NB4 (cell line): ENCODE results near the gene RIIAD1.

ENCODE experiments used
- DNase-seq: peaks from one replicate; pipeline ENCODE4 v3.0.0; 2010; ENCODE audit warnings: low read depth
- H3K4me3 ChIP-seq: one replicate; pipeline ENCODE4 v1.5.1; 2011; ENCODE audit warnings: mild to moderate bottlenecking, low read depth, low read length, moderate library complexity
- CTCF ChIP-seq: IDR thresholded peaks from one replicate; pipeline ENCODE4 v1.5.1; 2012; ENCODE audit warnings: low read depth, low read length
- MAX ChIP-seq: IDR thresholded peaks from 2 replicates; pipeline ENCODE4 v1.6.1; 2011; ENCODE audit warnings: low read depth, low read length
- MYC ChIP-seq: IDR thresholded peaks from 2 replicates; pipeline ENCODE4 v1.6.1; 2011; ENCODE audit warnings: low read depth, low read length
- POLR2A ChIP-seq: IDR thresholded peaks from 2 replicates; pipeline ENCODE4 v1.6.1; 2011; ENCODE audit warnings: mild to moderate bottlenecking; ENCODE audit not compliant: insufficient read length; ENCODE audit errors: extremely low read depth

RIIAD1 gene

GRCh38 chr1:151739590-151740355 is 18.5 kb downstream of the RIIAD1 start:
- DNase-seq = no peak
- no peak overlapping the region for H3K4me3 ChIP-seq
- no peak for TF ChIP-seq MAX
- TF ChIP-seq MYC = no peak
- TF ChIP-seq CTCF = no peak
- no peak for TF ChIP-seq POLR2A

- TF ChIP-seq POLR2A (no peak), MYC (no peak), MAX (no peak), CTCF (no peak)
- no peak for DNase-seq
- no peak overlapping the region for H3K4me3 ChIP-seq
Measured at GRCh38 chr1:151741516-151741915, 20.2 kb downstream of the RIIAD1 start.

- DNase-seq = no peak
- TF ChIP-seq POLR2A (no peak), MYC (no peak), CTCF (no peak), MAX (no peak)
- H3K4me3 ChIP-seq = no peak overlapping the region
Measured at GRCh38 chr1:151756291-151756690, 35.0 kb downstream of the RIIAD1 start.

- TF ChIP-seq MAX = no peak
- no peak for TF ChIP-seq POLR2A
- no peak for TF ChIP-seq CTCF
- no peak for TF ChIP-seq MYC
- no peak for DNase-seq
- no peak overlapping the region for H3K4me3 ChIP-seq
Measured at GRCh38 chr1:151759241-151759640, 37.9 kb downstream of the RIIAD1 start.

GRCh38 chr1:151760597-151761385 is 39.5 kb downstream of the RIIAD1 start:
- no peak for DNase-seq
- H3K4me3 ChIP-seq = no peak overlapping the region
- TF ChIP-seq CTCF = no peak
- no peak for TF ChIP-seq MAX
- TF ChIP-seq POLR2A = no peak
- no peak for TF ChIP-seq MYC
